Omental fat pad (tissue), 4 donors: ENCODE measurements around the gene PLEKHG4. TPM values are rescaled to one million over a fixed set of nuclear protein-coding genes. Genes with fewer than 3 reads are reported as not detected.

Experiments
- ATAC-seq: fragments of 150-250 bp; one replicate; pipeline ENCODE4 v1.9.1; 2016; ENCODE audit warnings: mild to moderate bottlenecking, moderate library complexity; ENCODE audit not compliant: low FRiP score
- DNase-seq: peaks from one replicate; pipeline ENCODE4 v3.0.0-alpha.2; 2019; ENCODE audit warnings: low spot score
- CTCF ChIP-seq, 3 donors: fragments of 450-650 bp; IDR thresholded peaks; one replicate each; pipeline ENCODE4 v1.5.1; 2016 to 2017; ENCODE audit warnings: antibody characterized with exemption in 3 of 3, mild to moderate bottlenecking in 3 of 3, moderate library complexity in 2 of 3
- total RNA-seq, 4 donors: library from RNA; depleted of rRNA; stranded (reverse); fragments of >200 nt; gene quantifications; one replicate each; pipeline ENCODE4 v1.1.0, GENCODE V29; 2016

PLEKHG4 gene
- total RNA-seq, 4 donors from 2014 or later = 5.8 to 19.9 (median 12.4) TPM

GRCh38 chr16:67235816-67236562 is 43.3 kb upstream of the PLEKHG4 start:
- no peak for TF ChIP-seq CTCF (IDR thresholded peaks at IDR 0.05)
- ATAC-seq (no peak), DNase-seq (no peak)

GRCh38 chr16:67236563-67237395 is 42.6 kb upstream of the PLEKHG4 start:
- DNase-seq (no peak), ATAC-seq (no peak)
- TF ChIP-seq CTCF (IDR thresholded peaks at IDR 0.05) = no peak

- TF ChIP-seq CTCF (IDR thresholded peaks at IDR 0.05) = no peak
- ATAC-seq = no peak
- DNase-seq = no peak
These were observed 41.7 kb upstream of the PLEKHG4 start for GRCh38 chr16:67237396-67238277.

GRCh38 chr16:67238278-67238575 is 41.1 kb upstream of the PLEKHG4 start:
- TF ChIP-seq CTCF (IDR thresholded peaks at IDR 0.05) = no peak
- DNase-seq = no peak
- ATAC-seq = no peak

GRCh38 chr16:67238806-67239470 is 40.4 kb upstream of the PLEKHG4 start:
- ATAC-seq (no peak), DNase-seq (no peak)
- TF ChIP-seq CTCF (IDR thresholded peaks at IDR 0.05) = no peak

GRCh38 chr16:67240506-67240905 is 38.8 kb upstream of the PLEKHG4 start:
- no peak for TF ChIP-seq CTCF (IDR thresholded peaks at IDR 0.05)
- ATAC-seq (no peak), DNase-seq (no peak)
